BE2C (cell line): ENCODE results near the gene SLC9C1.

Experiments
- DNase-seq: peaks from one replicate; pipeline ENCODE4 v3.0.0-alpha.2; 2020
- H3K27me3 ChIP-seq: fragments of 250-450 bp; sonication (Bioruptor Pico); 2 replicates; pipeline ENCODE4 v1.5.1; 2020; ENCODE audit warnings: mild to moderate bottlenecking
- H3K36me3 ChIP-seq: fragments of 250-450 bp; sonication (Bioruptor Pico); 2 replicates; pipeline ENCODE4 v1.5.1; 2020; ENCODE audit warnings: mild to moderate bottlenecking
- H3K4me1 ChIP-seq: fragments of 250-450 bp; sonication (Bioruptor Pico); 2 replicates; pipeline ENCODE4 v1.5.1; 2020
- H3K4me3 ChIP-seq: 2 replicates; pipeline ENCODE4 v1.5.1; 2011; ENCODE audit warnings: low read depth, low read length
- H3K9me3 ChIP-seq: fragments of 250-450 bp; sonication (Bioruptor Pico); 2 replicates; pipeline ENCODE4 v1.5.1; 2020
- CTCF ChIP-seq: IDR thresholded peaks from 2 replicates; pipeline ENCODE4 v1.5.1; 2012; ENCODE audit warnings: mild to moderate bottlenecking, low read depth, low read length

The SLC9C1 gene

GRCh38 chr3:112327371-112327951 lies 33.4 kb upstream of the SLC9C1 start:
- no peak overlapping the region for H3K4me3 ChIP-seq
- H3K9me3 ChIP-seq = no peaks in the 10 kb centered on the region
- H3K36me3 ChIP-seq = no peaks in the 10 kb centered on the region
- H3K27me3 ChIP-seq = no peaks in the 10 kb centered on the region
- peak; percentile 57 for DNase-seq
- TF ChIP-seq CTCF = peak; percentile 79
- no peaks in the 10 kb centered on the region for H3K4me1 ChIP-seq

GRCh38 chr3:112321867-112322652 lies 28.0 kb upstream of the SLC9C1 start:
- Histone ChIP-seq H3K9me3 (no peaks in the 10 kb centered on the region), H3K4me3 (peak overlapping the region; percentile 54), H3K36me3 (no peaks in the 10 kb centered on the region), H3K4me1 (no peaks in the 10 kb centered on the region), H3K27me3 (no peaks in the 10 kb centered on the region)
- no peak for TF ChIP-seq CTCF
- DNase-seq = peak; percentile 46

GRCh38 chr3:112320691-112321090 lies 26.7 kb upstream of the SLC9C1 start:
- Histone ChIP-seq H3K36me3 (no peaks in the 10 kb centered on the region; the same call in 1 of the 2 replicates), H3K9me3 (no peaks in the 10 kb centered on the region), H3K4me3 (no peak overlapping the region), H3K4me1 (no peaks in the 10 kb centered on the region), H3K27me3 (no peaks in the 10 kb centered on the region)
- no peak for TF ChIP-seq CTCF
- DNase-seq = no peak

- no peak for DNase-seq
- no peak overlapping the region for H3K4me3 ChIP-seq
These were observed 25.7 kb upstream of the SLC9C1 start for GRCh38 chr3:112319516-112320276.

GRCh38 chr3:112315791-112316190 lies 21.8 kb upstream of the SLC9C1 start:
- no peaks in the 10 kb centered on the region; the same call in 1 of the 2 replicates for H3K36me3 ChIP-seq
- no peaks in the 10 kb centered on the region for H3K4me1 ChIP-seq
- no peak overlapping the region for H3K4me3 ChIP-seq
- no peaks in the 10 kb centered on the region for H3K27me3 ChIP-seq
- DNase-seq = no peak
- H3K9me3 ChIP-seq = no peaks in the 10 kb centered on the region; the same call in 1 of the 2 replicates
- no peak for TF ChIP-seq CTCF

More at GRCh38 chr3:112319516-112320276, 25.7 kb upstream of the SLC9C1 start:
- Histone ChIP-seq H3K36me3 (no peaks in the 10 kb centered on the region; the same call in 1 of the 2 replicates), H3K27me3 (no peaks in the 10 kb centered on the region), H3K4me1 (no peaks in the 10 kb centered on the region), H3K9me3 (no peaks in the 10 kb centered on the region; the same call in 1 of the 2 replicates)
- no peak for TF ChIP-seq CTCF
